Measurements from ENCODE around the gene NFYB.
"Not testable (repeated sequence)": the region's sequence is repeated elsewhere in the genome, so short reads cannot be mapped to it uniquely, and the experiment has no call there.

NFYB gene

GRCh38 chr12:104137902-104138796, at the start of gene NFYB:
Gene NFYB (minus strand): TSS chr12:104138210. CDS start chr12:104135453, 2,757 bp downstream.
- peak; percentile 99 for DNase-seq (ENCODE audit: low spot score)

- no peak for DNase-seq (ENCODE audit: low spot score)
These were observed 49.6 kb upstream of the NFYB start for GRCh38 chr12:104187446-104188155.

GRCh38 chr12:104183443-104183842, 45.4 kb upstream of the NFYB start:
- no peak for DNase-seq (ENCODE audit: low spot score)

GRCh38 chr12:104182621-104183378, 44.8 kb upstream of the NFYB start:
- no peak for DNase-seq (ENCODE audit: low spot score)

- no peak for DNase-seq (ENCODE audit: low spot score)
These were observed 44.1 kb upstream of the NFYB start for GRCh38 chr12:104182144-104182543.

- DNase-seq (ENCODE audit: low spot score): no peak
These were observed 43.3 kb upstream of the NFYB start for GRCh38 chr12:104181313-104181712.

GRCh38 chr12:104180374-104180773, 42.4 kb upstream of the NFYB start:
- no peak for DNase-seq (ENCODE audit: low spot score)

- no peak for DNase-seq (ENCODE audit: low spot score)
These were observed 39.9 kb upstream of the NFYB start for GRCh38 chr12:104177663-104178501.

- DNase-seq (ENCODE audit: low spot score): no peak
These were observed 39.3 kb upstream of the NFYB start for GRCh38 chr12:104177336-104177662.

- DNase-seq (ENCODE audit: low spot score): no peak
These were observed 37.8 kb upstream of the NFYB start for GRCh38 chr12:104175726-104176247.

- DNase-seq (ENCODE audit: low spot score): not testable (repeated sequence)
These were observed 35.8 kb upstream of the NFYB start for GRCh38 chr12:104173804-104174203.

- DNase-seq (ENCODE audit: low spot score): no peak
These were observed 34.5 kb upstream of the NFYB start for GRCh38 chr12:104172570-104172947.

GRCh38 chr12:104171785-104172569, 34.0 kb upstream of the NFYB start:
- DNase-seq (ENCODE audit: low spot score): no peak

GRCh38 chr12:104168596-104168995, 30.6 kb upstream of the NFYB start:
- DNase-seq (ENCODE audit: low spot score): no peak

- no peak for DNase-seq (ENCODE audit: low spot score)
These were observed 29.8 kb upstream of the NFYB start for GRCh38 chr12:104167519-104168458.

GRCh38 chr12:104166465-104166864, 28.5 kb upstream of the NFYB start:
- no peak for DNase-seq (ENCODE audit: low spot score)

GRCh38 chr12:104165801-104166200, 27.8 kb upstream of the NFYB start:
- DNase-seq (ENCODE audit: low spot score): no peak

GRCh38 chr12:104164634-104165033, 26.6 kb upstream of the NFYB start:
- DNase-seq (ENCODE audit: low spot score): no peak

- no peak for DNase-seq (ENCODE audit: low spot score)
These were observed 25.6 kb upstream of the NFYB start for GRCh38 chr12:104163631-104164030.

All from cerebellar cortex (tissue), 1 donor.